Stimulated activated CD4-positive, alpha-beta T cell treated with anti-CD3 and anti-CD28 coated beads, Interleukin-1b, Interleukin-23, amount 100 ng/mL, for 48 hours (primary cell): Measurements from ENCODE around the gene TAAR9.
A peak's percentile ranks its signal among the peaks of the same experiment; 100 is the strongest.

Experiments
- DNase-seq: peaks from one replicate; pipeline ENCODE4 v3.0.0-alpha.2; 2020

Gene TAAR9, protein sequence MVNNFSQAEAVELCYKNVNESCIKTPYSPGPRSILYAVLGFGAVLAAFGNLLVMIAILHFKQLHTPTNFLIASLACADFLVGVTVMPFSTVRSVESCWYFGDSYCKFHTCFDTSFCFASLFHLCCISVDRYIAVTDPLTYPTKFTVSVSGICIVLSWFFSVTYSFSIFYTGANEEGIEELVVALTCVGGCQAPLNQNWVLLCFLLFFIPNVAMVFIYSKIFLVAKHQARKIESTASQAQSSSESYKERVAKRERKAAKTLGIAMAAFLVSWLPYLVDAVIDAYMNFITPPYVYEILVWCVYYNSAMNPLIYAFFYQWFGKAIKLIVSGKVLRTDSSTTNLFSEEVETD

DNA sequence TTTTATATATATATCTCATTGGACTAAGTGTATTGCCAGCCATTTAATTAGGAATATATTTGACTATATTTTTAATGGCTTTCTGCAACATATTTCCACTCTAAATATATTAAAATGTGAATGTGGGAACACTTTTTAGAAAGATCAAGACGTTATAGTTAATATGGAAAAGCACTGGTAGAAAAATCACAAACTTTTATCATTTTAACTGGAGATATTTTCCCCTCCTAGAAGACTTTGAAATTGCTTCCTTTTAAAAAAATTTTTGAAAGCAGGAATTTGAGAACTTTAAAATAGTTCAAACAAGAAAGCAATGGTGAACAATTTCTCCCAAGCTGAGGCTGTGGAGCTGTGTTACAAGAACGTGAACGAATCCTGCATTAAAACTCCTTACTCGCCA, at the start of gene TAAR9:
TAAR9 (plus strand) TSS at position 301 of the 400 bp plus-strand sequence; CDS start at position 314, 13 bp downstream.
- no peak for DNase-seq

DNA sequence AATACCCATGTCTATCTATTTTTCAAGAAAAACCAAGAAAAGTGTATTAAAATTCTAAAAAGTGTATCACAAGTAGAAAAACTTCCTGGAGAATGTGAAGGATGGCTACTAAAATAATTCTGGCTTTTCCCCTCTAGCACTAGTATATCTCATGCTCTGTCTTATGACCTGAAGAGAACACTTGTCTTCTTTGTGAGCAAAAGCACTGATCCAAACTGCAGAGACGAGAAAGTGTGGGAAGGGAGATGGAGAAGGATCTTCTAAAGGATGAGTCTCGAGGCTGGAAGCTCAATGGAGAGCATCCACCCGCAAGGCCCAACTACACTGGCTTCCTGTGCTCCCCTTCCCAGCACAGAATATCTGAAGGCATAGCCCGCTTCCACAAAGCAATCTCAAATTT, 48.7 kb upstream of the TAAR9 start:
- DNase-seq, result no peak

DNA sequence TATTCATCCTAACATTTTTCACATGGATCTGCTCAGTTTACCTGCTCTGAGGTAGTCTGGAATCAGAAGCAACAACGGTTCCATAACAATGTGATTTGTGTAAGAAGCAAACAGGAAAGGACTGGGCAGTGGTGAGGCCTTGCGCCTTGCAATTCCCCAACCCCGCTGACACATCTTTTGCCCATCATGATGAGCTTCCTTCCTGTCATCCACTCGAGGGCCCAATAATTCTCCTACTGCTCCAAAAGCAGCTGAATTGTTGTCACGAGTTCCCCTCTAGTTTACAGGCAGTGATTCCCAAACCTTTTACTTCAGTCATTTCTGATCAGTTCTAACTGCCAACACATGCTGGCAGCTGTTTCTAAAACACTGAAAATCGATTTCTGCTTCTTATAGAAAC, 48.1 kb upstream of the TAAR9 start:
- DNase-seq, result no peak

DNA sequence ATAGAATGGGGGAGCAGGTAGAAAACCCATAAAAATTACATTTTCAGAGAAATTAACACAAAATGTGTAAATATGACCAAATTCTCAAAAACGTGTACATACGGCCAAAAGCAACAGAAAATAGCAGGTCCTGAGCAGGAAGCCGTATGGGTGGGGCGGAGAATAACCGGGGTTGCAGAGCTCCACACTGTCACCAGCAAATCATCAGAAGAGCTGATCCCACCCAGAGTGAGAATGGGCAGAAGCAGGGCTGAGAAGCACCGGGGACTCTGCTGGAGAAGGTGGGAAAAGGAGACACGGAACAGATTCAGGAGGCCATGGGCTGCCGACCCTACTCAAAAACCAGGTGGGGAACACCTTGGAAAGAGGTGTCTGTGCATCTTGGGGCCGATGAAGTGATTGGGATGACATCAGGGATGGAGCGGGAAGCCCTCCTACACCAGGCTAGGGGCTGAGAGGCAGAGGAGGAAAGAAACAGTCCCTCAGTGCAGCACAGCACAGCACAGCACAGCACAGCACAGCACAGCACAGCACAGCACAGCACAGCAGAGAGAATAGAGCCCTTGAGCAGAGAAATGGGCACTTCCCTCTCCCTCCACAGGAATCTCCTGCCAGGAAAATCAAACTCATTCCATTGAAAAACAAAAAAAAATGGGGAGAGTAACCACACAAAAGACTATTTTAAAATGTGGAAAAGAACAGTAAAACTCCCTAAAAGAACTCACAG, 47.4 kb upstream of the TAAR9 start:
- no peak for DNase-seq

DNA sequence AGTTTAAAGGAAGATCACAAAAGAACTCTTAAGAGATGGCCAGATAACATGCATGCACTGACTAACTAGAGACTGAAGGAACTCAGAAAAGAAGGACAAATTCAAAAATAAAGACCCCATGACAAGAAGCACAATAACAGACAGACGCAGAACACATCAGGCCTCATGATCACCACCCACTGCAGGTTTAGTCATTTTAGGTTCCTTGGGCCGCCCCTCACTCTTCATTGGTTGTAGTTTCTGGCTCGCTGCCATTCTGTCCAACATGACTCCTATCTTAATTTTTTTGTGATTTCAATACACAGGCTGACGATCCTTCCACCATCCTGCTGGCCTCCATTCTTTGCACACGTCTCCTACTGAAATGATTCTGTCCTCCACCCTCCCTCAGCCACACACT, 46.8 kb upstream of the TAAR9 start:
- DNase-seq, result peak; percentile 22

DNA sequence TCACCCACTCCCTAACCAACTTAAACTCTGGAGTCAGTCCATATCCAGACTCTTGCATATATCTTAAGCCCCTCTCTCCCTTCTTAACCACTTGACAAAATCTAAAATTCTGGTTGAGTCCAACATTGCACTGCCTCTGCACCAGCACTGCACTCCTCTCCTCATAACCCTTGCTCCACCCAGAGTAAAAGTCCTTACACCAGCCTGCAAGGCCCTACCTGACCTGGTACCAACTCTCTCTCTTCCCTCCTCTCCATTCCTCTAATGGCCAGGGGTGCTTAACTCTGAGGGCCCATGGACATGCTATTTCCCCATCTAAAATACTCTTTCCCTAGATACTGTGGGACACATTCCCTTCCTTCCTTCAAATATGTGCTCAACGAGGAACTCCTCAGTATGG, 46.2 kb upstream of the TAAR9 start:
- no peak for DNase-seq

DNA sequence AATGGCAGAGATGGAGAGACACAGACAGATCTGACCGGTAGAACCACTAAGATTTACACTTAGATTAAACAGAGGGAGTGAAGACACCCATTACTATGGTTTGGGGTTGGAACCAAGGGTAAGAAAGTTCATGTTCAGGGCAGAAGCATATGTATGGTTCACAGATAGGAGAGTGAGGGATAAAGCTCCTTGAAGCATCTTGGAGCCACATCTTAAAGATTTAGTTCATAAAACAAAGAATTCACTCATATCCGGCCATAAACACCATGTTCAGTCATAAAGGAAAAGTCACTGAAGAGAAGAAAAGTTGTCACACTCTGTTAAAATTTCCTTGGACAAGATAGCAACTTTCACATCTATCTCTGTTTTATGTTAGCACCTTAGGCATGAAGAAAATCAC, 43.1 kb upstream of the TAAR9 start:
- no peak for DNase-seq

DNA sequence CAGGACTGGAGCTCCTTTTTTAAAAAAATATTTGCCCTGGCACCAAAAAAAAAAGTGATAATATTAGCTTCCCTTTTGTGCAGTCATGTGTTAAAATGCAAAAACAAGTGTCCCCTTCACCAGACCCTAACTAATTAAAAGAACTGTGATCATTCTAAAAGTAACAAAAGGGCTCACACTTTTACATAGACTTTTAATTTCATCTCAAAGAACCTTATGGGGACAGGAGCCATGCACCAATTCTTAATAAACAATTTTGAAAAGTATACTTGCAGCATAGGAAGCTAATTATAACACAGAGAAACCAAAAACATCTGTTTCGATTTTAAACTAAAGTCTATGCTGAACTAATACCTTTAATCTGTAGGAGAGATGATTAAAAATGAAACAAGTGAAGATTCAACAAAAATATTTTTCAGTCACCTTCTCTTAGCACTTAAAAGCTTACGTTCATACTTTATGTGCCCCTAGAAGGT, 42.4 kb upstream of the TAAR9 start:
- DNase-seq, result no peak

DNA sequence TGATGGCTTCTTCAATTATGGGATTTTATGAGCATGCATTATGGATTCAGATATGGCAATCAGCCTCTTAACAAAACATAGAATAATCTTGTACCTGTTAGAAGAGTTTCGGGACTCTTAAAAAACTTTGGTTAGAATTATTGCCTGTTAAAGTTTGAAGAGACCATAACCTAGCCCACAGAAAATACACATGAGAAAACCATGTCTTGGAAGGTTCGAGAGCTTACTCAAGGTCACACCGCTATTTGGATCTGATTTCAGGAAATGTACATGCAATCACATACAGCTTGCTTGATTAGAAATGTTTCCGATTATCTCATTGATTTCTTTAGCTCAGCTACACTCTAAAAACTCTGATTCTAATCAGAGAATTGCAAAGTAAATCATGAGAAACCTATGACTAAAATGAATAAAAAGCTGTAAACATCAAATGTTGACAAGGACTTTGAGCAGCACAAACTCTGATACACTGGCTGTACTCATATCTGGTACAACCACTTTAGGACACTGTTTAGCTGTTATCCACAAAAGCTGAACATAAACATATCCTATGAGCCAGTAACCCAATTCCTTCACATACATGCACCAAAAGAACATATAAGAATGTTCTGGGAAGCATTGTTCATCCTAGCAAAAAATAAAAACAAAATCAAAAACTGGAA, 41.4 kb upstream of the TAAR9 start:
- no peak for DNase-seq

DNA sequence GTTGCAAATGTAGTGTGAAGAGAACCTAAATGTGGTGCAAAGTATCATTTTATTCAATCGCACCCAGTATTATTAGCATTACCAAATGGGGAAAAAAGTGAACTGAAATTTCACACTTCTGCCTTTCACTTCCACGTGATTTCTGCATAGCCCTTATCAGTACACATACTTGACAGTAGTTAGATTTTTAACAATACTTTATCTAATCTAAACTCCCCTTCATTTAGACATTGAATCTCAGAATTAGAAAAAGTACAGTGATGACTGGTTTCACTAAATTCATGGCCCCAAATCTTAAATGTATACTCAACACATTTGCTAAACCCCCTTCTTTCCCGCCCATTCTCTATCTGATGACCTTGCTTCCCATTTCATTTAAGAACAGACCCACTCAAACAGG, 39.4 kb upstream of the TAAR9 start:
- no peak for DNase-seq

DNA sequence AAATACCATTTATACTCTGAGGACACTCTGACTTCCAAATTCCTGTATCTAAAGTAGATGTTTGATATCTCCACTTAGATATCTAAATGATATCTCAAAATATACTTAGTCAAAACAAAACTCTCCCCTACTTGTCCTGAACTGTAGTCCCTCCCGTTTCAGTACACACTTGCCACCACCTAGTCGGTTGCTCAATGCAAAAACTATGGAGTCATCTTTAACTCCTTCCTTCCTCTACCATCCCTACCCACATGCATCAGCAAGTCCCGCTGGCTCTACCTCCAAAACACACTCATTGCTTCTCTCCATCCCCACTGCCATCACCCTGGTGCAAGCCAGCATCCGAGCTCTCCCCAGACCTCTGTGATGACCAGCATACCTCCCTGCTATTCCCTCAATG, 38.3 kb upstream of the TAAR9 start:
- DNase-seq, result no peak

DNA sequence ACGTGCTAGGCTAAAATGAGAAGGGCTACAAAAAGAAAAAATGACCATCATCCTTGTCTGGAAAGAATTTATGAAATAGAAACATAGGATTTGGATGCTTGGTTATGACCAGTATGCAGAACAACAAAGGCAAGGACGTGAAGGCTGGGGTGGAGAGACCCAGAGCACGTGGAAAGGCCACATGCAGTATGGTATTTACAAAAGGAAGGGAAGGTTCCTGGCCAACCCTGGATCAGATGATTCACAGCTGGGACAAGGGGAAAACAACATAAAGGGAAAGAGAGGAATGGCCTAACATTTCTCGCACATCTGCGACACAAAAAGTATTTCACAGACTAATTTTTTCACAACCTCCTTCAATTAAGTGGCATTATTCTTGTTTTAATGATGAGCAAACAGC, 33.3 kb upstream of the TAAR9 start:
- no peak for DNase-seq

DNA sequence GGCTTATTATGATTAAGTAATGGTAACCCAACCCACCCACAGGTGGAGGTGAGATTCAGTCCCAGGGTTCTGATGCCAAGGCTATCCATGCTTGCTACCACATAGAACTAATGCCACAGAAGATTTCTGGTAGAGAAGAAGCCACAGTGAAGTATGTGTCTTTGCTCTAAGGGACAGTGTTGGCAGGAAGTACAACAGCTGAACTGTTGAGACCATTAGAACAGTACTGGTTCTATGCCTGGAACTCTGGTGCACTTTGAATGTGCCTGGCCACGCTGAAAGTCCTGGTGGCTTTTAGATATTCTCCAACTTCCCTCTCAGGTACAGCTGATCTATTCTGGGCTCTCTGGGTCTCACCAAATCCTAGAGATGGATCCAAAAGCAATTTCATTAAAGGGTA, 32.9 kb upstream of the TAAR9 start:
- no peak for DNase-seq

DNA sequence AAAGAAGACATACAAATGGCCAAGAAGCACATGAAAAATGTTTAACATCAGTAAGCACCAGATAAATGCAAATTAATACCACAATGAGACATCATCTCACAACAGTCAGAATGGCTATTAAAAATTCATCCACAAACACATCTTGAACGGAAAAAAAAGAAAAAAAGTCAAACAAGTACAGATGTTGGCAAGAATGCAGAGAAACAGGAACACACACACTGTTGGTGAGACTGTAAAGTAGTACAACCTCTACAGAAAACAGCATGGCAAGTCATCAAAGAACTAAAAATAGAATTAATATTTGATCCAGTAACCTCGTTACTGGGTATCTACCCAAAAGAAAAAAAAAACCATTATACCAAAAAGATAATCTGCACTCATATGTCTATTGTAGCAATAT, 31.6 kb upstream of the TAAR9 start:
- DNase-seq, result no peak

DNA sequence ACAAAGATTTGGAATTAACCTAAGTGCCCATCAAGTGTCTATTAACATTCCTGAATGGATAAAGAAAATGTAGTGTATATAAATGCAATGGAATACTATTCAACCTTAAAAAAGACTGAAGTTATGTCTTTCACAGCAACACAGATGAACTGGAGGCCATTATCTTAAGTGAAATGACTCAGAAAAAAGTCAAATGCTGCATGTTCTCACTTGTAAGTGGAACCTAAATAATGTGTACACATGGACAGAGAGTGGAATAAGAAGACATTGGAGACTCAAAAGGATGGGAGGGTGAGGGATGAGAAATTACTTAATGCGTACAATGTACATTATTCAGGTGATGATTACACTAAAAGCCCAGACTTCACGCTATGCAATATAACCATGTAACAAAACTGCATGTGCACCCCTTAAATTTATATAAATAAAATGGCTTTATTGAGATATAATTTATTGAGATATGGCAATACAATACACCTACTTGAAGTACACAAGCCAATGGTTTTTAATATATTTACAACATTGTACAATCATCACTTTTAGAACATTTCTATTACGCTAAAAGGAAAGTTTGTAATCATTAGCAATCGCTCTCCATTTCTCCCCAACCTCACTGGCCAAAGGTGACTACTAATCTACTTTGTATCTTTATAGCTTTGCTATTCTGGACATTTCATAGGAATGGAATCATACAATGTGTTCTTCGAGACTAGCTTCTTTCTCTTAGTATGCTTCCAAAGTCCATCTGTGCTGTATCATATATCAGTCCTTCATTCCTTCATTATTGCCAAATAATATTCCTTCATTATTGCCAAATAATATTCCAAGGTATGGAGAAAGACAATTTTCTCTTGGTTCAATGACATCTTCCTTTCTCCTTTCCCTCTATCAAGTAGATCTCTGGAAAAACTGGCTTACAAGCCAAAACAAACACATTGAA, 30.9 kb upstream of the TAAR9 start:
- no peak for DNase-seq

DNA sequence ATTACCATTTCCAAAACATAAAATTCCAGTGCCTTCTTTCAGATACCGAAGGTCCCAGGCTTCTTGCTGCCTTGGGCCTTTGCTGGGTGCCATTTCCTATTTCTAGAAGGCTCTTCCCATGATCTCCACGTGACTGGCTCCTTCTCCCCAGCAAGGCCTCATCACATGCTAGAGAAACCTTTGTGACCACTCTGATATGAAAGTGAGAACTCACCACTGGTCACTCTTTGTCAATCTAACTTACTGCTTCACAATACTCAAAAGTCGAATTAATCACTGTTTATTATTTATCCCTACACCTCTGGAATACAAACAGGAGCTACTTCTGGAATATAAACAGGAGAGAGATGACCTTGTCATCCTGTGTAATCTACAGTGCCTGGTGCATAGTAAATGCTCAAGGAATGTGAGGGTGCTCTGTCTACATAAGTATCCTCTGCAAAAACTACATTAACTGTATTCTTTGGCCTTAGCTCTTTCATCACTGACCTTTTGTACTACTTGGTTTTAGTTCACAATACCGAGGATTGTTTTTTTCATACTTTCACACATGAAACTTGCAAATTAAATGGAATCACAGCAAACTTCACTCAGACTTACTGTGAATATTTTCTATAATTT, 26.8 kb upstream of the TAAR9 start:
- DNase-seq, result no peak

DNA sequence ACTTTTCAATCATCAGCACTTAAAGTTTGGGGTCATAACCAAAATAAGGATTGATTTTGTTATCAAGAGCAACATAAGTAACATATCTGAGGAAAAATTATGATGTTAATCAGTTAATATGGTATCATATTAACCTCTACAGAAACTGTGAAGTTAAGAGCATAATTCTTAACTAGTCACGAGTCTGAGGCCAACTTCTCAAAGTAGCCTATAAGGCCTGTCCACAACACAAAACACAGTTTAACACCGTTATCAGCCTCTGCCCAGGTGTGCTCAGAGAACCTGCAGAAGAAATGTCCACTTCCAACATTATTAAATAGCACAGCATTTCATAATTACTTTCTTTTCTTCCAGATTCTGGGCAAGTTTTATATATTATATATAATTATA, 26.3 kb upstream of the TAAR9 start:
- no peak for DNase-seq

DNA sequence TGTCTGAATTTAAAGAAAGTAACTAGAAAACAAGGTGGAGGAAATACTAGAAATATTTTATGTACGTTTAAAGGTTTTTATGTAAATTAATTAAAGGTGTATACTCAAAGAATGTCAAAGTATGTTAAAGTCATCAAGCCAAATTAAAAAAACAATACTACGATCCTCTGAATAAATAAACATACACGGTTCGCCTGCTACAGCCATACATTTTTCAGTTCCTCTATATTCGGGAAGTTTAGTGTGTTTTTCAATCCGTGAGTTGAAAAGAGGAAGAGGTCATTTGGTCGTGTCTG, 25.8 kb upstream of the TAAR9 start:
- no peak for DNase-seq

DNA sequence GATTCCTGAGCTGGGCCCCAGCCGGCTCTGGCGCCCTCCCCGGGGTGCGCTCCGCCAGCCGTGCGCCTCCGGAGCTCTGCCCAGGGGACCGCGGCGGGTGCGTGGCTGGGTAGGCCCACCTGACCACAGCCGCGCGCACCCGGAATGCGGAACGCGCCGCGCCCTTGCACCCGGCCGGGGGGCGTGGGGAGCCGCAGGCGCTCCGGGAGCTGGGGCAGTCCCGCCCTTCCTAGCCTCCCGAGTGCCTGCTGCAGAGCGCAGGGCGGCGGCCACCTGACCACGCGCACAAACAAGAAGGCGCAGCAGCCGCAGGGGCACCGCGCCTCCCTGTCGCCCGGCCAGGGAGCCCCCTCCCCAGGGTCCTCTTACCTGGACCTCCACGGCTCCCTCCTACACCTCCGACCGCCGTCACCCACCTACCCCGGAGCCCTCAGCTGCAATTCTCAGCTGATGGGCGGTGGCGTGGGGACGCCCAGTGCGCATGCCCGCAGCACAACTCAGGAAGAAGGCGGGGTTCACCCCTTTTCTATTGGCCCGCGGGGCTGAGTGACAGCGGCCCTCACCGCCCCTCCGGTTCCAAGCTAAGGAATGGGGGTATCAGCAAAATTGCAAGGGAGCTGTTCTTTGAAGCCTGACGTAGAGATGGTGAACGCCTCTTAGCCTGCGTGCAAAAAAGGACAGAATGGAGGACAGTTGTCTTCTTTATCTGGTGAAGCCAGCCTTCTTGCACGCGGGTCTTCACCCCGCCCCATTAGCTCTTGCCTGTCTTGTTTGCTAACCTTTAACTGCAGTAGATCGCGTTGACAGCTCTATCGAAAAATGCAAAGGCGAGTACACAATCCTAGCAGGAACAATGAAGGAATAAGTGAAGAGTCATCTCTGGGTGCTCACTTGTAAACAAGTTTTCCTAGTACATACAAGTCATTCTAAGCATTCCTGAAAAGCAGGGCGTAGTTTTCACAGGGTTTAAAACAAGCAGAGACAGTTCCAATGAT, 25.1 kb upstream of the TAAR9 start, which contains the start of gene STX7:
STX7 (minus strand) TSS at position 479 of the 995 bp plus-strand sequence. CDS start 9,586 bp downstream, outside the sequence.
- DNase-seq, result peak; percentile 87

DNA sequence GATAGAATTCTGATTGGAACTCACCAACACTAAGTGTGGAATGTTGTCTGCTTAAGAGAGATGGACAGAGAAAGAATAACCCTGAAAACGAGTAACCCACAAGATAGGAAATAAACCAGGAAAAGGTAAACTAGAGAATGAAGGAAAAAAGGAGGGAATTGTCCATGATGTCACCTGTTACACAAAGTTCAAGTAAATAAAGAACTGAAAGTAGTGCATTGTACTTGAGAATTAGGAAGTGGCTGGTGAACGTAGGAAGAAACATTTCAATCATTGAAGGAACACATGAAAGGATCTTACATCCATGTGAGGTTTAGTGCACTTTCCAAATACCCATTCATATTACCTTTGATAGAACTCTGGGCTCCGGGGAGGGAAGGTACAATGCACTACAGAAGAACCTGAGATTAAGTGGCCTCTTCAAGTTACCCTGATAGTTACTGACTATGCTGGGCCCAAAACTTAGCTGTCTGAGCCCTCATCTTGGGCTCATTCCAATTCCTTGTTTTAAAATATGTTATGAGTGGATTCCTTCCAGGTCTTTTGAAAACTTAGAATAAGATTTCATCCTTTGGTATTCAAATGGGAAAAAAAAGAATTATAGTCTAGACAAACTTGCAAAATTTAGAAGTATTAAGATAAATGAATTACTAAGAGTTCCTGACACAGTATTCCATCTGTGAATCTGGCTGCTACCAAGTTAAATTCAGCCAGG, 24.1 kb upstream of the TAAR9 start:
- DNase-seq, result no peak
